DND-41 (cell line): ENCODE measurements around the gene PCGF5.

Experiments
- CTCF ChIP-seq: IDR thresholded peaks from 2 replicates; pipeline ENCODE4 v1.5.1; 2012; ENCODE audit warnings: borderline replicate concordance, low read length, moderate library complexity, mild to moderate bottlenecking; ENCODE audit not compliant: poor library complexity, severe bottlenecking; ENCODE audit errors: extremely low read depth
- EZH2 ChIP-seq: IDR thresholded peaks from 3 replicates; pipeline ENCODE4 v1.6.1; 2012; ENCODE audit warnings: borderline replicate concordance, low read depth, mild to moderate bottlenecking, moderate library complexity, low read length, inconsistent platforms; ENCODE audit not compliant: severe bottlenecking

DNA sequence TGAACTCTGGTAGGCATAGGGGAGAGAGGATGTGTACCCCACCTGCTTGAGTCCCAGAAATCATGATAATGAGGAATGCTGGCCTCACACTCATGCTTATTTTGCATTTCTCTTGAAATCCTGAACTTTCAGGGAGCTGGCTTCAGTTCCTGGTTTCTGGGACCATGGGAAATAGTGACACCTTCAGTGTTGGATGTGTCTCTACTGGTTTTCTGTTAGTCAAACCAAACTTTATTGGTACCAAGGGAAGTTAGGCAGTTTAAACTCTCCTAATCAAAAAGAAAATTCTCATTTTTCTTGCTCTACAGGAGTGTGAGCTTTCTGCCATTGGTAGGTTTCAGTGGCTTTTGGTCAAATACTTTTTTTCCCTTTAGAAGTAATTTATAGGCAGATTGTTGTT is 11.8 kb upstream of the PCGF5 start:
- no peak for TF ChIP-seq CTCF
- no peak for TF ChIP-seq EZH2
